NCI-H187 (cell line): ENCODE data around the gene ATP2A3.
A peak's percentile ranks its signal among the peaks of the same experiment; 100 is the strongest.

ENCODE experiments used
- DNase-seq, 2 experiments: peaks; one replicate each; lab custom pipeline; 2025; lab: John Stamatoyannopoulos, UW

Gene ATP2A3

DNA sequence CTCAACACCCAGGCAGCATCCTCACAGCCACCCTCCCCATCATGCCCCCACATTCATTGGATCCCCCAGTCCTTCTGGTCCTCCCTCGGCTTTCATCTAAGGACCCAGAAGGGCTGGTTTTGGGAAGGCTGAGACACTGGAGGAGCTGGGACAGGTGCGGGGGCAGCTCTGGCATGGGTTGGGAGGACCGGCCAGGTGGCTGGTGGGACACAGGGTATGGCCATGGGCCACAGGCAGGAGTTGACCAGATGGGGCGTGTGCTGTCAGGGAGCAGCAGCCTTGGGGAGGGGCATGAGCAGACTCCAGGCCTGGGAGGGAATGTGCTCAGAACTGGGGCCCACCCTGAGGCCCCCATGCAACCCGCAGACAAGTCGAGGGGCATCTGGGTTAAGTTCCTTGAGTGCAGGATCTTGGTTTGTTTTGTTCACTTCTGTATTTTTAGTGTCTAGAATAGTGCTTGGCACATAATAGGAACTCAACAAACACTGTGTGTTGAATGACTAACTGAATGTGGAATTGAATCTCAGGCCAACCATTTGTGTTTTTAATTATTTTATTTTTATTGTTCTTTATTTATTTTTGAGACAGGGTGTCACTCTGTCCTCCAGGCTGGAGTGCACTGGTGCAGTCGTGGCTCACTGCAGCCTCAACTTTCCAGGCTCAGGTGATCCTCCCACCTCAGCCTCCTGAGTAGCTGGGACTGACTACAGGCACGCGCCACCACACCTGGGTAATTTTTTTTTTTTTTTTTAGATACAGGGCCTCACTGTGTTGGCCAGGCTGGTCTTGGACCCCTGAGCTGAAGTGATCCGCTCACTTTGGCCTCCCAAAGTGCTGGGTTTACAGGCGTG lies 53.6 kb downstream of the ATP2A3 start:
- no peak for DNase-seq

DNA sequence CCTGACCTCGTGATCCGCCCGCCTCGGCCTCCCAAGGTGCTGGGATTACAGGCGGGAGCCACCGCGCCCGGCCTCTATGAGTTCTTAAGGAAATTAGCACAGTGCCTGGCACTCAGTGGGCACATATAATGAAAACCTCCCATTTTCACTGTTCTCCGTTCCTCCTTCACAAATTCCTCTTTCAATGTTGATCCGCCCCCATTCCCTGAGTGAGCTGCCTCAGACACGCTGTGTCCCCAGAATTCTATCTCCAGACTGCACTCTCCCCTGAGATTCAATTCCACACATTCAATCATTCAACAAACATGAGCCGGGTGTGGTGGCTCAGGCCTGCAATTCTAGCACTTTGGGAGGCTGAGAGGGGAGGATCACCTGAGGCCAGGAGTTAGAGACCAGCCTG lies 55.0 kb downstream of the ATP2A3 start:
- no peak for DNase-seq

DNA sequence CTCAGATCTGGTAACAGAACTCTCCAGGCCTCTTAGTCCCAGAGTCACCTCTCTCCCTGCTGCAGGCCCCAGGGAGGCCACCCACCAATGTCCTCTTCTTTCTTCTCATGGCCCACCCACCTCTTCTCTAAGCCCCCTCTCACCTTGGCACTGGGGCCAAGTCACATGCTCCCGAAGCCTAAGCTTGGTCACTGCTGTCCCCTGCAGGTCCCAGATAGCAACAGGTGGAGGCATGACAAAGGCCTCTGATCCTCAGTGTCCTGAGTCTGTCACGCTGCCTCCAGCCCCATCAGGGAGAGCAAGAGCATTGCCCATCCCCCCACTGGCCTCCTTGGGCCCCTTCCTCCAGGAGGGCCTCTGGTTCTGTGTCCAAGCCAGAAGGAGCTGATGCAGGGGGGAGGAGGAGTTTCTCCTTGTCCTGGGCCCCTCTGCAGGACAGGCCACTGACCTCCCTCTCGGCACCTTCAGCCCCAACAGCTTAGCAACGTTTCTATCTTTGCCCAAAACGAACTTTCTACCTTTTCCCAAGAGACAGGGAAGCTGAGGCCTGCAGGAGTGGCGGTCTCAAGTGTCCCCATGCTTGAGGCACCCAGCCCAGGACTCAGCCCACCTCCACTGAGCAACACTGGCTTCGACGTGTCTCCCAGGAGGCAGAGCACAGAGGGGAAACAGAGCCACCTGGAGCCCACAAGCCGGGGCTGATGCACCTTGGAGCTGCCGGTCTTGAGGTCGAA lies 56.6 kb downstream of the ATP2A3 start:
- no peak for DNase-seq

DNA sequence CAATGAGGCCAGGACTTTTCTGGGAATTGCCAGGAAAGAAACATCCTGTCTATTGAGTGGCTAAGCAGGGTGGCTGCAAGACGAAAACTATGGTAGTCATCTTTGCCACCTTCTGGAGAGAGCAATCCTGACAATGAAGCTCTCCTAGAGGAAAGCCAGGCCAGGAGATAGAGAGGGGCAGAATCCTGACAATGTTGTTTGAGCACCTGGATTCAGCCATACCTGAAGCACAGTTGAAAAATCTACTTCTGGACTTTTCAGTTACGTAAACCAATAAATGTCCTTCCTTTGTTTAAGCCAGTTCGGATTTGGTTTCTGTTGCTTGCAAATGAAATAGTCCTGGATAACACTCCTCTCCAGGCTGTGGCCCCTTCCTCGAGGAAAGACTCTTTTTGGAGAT lies 57.4 kb downstream of the ATP2A3 start:
- no peak for DNase-seq

DNA sequence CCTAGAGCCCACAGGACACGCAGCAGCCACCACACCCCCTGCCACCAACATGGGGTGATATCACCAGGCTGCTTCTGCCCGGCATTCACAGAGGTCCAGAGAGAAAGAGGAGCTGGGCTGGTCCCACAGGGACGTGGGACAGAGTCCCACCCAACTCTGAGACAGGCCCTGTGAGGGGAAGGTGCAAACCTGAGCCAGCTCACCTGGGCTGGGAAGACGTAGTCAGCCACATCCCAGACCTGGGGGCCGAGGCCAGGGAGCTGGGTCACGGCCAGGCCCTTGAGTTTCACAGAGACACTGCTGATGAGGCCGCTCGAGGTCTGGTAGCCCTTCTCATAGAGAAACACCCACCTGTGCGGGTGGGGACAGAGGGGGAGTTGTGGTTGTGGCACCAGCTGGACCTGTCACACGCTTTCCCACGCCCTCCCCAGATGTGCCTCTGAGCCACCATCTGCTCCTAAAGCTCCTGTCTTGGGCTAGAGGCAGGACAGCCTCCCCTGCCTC lies 59.2 kb downstream of the ATP2A3 start:
- no peak for DNase-seq

DNA sequence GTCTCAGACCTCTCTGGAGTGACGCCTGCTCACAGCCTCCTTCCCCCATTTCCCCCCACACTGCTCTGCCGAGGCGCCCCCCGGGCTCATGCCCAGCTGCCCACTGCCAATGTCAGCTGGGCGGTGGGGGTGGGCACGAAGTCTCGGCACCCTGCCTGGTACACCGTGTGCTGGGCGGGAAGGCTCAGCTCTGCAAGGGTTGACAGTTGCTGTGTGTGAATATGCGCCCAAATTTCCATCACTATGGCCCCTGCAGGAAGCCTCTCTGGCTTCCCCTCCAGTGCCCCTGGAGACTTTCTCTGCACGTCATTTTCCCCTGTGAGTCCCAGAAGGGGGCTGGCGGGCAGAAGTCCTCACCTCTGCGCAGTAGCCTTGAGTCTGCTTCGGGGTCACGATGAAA lies 59.7 kb downstream of the ATP2A3 start:
- DNase-seq: no peak

DNA sequence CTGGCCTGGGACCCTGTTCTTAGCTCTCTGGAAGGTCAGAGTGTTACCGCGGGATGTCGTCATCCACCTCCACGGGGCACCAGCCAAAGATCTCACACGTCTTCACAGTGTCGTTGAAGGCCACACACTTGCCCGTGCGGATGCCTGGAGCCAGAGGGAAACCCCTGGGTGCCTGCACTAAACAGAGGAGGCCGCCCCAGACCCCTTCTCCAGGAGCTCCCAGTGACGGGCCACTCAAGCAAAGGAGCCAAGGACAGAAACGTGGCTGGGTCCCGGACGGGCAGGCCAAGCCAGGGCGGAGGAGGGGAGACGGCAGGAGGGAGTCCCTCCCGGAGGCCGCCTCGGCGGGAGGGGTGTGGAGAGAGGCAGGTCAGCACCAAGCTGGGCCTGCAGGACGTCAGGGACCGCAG lies 60.4 kb downstream of the ATP2A3 start:
- no peak for DNase-seq

DNA sequence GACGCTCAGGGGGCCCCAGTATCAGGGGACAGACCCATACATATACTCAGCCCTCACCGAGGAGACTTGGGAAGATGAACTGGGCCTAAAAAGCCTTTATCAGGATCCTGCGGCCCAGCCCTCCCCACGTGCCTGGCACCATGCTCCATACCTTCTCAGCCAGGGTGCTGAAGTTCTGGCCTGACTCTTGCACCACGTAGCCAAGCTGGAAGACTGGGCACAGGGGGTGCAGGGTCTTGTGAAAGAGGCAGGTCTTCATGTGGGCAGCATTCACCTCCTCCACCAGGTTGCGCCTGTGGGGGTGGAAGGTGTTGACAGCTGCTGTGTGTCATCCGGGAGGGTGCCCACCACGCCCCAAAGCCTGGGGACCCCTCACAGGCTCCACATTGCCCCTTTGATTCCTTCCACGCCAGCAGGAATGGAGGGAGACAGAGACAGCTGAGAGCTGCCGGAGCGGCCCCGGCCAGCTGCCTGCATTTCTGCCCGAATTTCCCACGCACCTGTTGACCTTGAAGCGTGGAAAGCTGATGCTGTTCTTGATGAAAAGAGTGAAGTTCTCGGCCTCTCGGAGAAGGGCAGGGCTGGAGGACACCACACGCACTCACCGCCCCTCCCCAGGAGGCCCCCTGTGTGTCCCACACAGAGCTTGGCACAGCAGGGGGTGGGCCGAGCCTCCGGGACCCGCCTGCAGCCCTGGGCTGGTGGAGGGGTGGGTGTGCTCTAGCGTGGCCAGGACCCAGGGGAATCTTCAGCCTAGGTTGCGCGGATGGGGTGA lies 61.0 kb downstream of the ATP2A3 start:
- DNase-seq: no peak

DNA sequence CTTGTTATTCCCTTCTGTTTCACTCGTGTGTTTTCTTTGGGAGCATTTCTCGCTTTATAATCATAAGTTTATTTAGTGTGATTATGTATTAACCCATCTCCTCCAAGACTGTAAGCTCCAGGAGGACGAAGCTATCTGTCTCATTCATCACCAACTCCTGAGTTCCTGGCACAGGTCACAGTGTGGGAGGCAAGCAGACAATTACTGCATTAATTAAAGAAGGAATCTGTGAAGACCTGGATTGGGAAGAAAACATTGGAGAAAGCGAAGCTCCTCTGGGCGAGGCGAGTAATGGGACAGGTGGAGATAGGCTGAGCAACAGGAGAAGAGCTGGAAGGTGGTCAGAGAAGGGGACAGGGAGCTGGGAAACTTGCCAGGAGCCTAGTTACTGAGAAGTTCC lies 63.6 kb downstream of the ATP2A3 start:
- DNase-seq: no peak

DNA sequence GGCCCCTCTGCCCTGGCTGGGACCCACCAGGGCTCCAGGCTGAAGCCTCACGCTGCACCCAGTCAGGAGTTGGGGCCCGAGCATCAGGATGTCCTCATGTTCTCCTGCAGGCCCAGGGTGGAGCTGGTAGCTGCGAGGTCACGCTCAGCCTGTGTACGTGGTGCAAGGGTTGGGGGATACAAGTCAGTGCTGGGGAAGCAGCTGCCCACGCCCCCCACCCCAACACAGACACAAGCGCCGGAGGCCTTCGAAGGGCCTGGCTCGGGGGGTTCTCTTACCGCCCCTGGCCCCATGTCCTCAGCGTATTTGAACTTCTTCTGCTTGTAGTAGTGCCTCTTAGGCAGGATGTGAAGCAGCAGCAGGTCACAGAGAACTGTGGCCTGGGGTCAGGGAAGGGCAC lies 66.5 kb downstream of the ATP2A3 start:
- DNase-seq: no peak

DNA sequence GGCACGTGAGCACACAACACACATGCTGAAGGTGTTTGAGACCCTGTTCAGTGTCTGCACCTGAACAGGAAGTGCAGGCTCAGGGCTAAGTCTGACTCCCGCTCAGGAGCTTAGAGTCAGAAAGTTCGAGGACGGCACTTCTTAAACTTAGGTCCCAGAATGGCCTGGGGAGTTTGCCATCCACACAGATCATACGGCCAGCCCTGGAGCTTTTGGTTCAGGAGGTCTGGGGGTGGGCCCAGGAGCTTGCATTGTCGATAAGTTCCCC lies 67.3 kb downstream of the ATP2A3 start:
- no peak for DNase-seq

DNA sequence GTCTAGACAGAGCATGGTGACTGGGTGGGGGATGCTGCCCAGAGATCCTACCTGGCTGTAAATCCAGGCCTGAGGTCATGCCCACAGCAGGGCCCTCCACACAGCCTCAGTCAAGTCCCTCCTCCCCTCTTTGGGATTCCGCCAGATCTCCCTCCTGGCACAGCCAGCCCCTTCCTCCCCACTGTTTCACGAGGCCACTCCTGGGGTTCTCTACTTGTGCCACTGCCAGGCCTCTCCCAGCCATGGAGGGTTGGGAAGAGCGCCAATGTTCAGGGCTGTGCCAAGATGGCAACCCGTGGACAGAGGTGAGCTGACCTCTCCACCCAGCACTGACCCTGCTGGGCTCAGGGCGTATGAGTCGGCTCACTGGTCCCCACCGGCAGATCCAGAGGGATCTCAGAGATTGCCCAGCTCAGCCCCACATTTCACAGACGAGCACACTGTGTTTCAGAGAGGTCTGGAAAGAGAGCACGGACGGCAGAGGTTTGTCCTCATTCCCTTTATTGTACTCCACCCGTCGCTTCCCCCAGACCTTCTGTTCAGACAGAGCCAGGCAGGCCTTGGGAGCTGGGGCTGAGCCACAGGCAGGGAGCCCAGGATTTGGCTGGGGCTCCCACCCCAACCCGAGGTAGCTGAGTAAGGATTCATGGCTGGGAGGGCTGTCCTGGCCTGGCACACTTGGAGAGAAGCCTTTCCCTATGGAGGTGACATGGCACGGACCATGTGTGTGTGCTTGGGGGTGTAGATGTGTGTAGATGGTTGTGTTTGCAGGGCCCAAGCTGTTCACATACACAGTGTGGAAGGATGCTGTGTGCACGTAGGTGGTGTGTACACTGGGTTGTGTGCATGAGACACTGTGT lies 67.9 kb downstream of the ATP2A3 start:
- DNase-seq: no peak

DNA sequence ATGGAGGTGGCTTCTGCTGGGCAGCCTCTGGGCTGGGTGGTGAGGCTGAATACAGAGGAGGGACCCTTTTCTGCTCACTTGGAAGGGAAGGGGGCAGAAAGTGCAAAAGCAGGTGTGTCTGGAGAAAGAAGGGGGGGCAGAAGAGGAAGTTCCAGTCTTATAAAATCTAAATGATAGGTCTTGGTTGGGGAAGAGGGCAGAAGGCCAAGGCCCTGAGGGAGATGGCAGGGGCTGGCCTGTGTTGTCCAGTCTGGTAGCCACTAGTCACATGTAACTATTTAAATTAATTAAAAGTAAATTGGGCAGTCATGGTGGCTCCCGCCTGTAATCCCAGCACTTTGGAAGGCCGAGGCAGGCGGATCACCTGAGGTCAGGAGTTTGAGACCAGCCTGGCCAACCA lies 68.9 kb downstream of the ATP2A3 start:
- no peak for DNase-seq

DNA sequence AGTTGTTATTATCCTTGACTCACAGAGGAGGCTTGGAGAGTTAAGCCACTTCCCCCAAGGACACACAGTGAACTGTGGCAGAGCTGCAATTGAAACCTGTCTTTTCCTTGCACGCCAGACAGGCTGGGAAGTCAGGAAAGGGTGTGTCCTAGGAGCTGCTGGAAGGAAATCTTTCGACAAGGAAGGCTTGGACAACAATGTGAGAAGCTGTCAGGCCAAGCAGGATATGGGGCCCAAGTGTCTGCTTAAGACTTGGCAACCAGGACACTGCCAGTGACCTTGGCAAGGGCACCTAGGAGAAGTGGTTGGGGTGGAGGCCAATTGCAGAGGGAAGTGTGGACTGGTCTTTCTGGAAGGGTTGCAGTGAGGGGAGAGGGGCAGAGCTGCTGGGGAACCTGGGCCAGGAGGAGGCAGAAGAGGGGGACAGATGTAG lies 69.3 kb downstream of the ATP2A3 start:
- no peak for DNase-seq

DNA sequence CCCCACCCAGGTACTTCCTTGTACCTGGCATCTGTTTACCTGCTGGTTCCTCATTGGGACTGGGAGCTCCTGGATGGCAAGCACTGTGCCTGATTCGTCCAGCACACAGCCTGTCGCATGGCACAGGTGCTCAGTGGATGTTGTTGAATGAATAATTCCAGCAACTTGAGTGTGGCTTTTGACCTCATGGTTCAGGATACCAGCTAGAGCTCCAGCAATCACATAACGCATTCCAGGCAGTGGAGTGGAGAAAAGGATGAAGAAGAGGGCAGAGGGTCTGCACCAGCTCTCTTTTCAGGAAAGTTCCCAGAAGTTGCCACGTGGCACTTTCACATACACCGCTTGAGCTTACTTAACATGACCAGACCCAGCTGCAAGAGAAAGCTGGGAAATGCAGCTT lies 70.0 kb downstream of the ATP2A3 start:
- no peak for DNase-seq

DNA sequence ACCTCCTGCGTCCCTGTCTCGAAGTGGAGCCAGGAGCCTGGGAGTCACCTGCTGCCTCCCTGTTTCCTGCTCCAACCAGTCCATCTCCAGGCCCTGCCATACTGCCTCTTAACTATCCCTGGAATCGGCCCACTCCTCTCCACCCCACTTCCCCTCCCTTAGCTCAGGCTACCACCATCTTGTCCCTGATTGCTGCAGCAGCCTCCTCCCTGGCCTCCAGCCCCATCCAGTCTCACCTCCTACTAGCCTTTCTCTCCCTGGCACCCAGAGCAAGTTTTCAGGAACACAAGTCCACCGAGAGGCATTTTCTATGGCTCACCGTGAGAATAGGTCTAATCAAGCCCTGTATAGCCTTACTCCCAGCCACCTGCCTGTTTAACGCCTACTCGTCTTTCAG lies 70.5 kb downstream of the ATP2A3 start:
- DNase-seq: no peak

DNA sequence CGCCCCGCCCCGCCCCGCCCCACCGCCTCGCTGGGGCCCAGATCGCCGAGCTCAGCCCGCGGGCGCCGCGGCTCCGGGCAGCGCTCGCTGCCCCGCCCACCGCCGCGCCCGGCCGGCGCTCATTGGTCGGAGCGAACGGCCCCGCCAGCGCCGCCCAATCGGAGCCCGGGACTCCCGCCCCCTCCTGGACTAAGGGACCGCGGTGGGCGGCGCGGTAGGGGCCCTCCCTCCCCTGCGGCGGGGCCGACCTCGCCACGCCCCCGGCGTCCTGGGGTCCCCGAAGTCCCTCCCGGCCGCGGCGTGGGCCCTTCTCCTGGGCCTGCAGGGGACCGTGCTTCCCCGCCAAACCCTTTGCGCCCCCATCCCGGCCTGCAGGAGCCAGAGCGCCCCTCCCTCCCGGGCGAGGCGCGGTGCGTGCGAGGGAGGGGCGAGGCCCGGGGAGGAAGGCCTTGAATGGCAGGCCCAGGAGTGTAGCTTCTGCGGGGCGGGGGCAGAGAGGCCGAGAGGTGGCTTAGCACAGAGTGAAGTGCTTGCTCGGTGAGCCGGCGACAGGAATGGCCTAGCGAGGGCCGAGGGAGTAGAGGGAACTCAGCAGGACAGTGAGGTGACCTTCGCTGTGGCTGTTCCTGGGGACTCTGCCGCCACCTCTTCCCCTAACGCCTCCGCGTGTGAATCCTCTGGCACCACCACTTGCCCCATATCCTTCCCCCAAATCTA lies 71.1 kb downstream of the ATP2A3 start, which contains the start of gene CAMKK1:
TSS of gene CAMKK1 (minus strand) at position 51 of the 717 bp plus-strand sequence. CDS start 7,366 bp downstream, outside the sequence.
- peak; percentile 72 to 84 for DNase-seq

DNA sequence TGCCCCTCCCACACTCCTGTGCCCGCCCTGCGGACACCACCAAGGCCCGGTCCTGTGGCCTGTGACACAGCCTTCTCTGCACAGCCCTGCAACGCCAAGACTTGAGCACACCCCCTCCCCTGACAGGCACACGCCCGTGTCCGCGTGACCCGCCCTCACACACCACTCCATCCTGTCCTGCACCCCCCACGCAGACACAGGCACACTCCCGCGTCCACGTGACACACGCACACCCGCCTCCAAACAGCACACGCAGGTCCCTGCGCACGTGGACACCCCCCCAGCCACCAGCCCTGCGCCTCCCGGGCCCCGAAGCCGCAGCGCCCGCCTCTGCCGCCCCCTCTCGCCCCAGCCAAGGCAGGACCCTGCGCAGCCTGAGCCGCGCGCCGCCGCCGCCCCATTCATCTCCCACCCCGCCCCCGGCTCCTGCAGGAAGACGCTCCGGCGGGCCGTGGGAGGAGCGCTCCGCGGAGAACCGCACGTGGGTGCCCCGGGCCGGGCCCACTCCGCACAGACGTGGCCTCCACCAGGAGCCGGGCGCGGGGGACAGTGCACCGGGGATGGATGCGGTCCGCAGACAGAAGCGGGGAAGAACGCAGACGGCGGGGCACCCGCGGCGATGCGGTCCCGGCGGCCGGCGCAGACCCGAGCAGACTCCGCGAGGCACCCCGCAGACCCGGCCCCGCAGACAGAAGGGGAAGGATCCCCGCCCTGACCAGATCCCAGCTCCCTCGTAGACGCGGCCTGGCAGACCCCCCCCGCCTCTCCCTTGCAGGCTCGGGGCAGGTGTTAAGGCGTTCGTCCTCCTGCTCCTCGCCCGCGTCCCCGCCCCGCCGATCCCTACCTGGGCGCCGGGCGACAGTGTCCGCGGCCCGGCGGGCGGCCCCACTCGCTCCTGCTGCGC lies 71.9 kb downstream of the ATP2A3 start:
- DNase-seq: no peak

DNA sequence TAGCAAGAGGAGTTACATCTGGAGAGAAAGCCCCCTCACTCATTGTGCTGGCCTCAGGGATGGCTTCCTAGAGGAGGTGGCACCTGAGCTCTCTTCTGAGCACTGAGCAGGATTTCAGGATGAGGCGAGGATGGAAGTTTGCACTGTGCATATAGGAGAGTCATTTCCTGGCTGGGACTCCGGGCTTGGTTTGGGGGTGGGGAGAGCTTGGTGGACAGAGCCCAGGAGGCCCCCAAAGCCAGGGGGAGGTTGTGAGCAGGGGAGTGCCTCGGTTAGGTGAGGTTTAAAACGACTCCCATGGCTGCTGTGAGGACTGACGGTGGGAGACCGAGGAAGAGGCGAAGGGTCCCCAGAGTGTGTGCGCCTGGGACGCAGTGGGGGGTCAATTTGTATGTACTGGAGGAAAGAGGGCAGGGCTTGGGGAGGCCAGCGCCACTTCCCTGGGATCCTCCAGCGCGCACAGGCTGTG lies 72.6 kb downstream of the ATP2A3 start:
- no peak for DNase-seq

DNA sequence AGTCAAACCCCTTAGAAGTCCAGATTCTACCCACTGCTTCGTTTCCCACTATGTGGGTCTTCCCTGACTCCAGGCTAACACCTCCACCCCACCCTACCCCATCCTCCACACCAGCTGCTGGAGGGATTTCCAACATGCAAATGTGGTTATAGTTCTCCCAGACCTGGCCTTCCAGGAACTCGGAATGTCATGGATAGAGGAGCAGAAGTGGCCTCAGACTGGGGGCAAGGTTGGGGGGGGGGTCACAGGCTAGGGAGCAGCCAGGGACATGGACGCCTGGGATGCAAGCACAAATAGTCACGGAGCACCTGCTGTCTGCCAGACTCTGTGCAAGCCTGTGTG lies 73.4 kb downstream of the ATP2A3 start:
- DNase-seq: no peak
